ENCODE results near the gene ANKH.

DNA sequence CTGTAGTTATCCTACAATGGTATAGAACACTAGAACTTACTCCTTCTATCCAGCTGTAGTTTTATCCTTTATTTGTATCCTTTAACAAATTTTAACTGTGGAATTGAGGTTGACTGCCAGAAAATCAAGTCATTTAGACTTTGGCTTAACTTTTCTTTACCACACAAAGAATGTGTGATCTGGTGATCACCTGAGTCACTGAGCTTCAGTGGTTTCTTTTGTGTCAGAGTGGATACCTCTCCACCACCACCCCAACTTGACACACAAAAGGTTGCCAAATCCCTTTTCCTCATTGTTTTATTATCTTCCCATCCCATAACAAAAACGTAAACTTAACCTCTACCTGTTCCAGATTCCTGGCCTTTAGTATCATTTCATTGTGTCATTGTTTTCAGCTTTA, 201.6 kb downstream of the ANKH start:
- no peak for TF ChIP-seq SUZ12 (IDR thresholded peaks at IDR 0.05; ENCODE audit: extremely low read depth, insufficient read depth, insufficient read length)
- no peak for TF ChIP-seq ZNF274 (IDR thresholded peaks at IDR 0.05; ENCODE audit: low read depth, low read length)
